ENCODE results near the gene ATP6V1F. TPM values are rescaled to one million over a fixed set of nuclear protein-coding genes. Genes with fewer than 3 reads are reported as not detected.

Gene ATP6V1F
- total RNA-seq, 4 donors from 2014 or later: 67.7 to 101 (median 84.5) TPM

DNA sequence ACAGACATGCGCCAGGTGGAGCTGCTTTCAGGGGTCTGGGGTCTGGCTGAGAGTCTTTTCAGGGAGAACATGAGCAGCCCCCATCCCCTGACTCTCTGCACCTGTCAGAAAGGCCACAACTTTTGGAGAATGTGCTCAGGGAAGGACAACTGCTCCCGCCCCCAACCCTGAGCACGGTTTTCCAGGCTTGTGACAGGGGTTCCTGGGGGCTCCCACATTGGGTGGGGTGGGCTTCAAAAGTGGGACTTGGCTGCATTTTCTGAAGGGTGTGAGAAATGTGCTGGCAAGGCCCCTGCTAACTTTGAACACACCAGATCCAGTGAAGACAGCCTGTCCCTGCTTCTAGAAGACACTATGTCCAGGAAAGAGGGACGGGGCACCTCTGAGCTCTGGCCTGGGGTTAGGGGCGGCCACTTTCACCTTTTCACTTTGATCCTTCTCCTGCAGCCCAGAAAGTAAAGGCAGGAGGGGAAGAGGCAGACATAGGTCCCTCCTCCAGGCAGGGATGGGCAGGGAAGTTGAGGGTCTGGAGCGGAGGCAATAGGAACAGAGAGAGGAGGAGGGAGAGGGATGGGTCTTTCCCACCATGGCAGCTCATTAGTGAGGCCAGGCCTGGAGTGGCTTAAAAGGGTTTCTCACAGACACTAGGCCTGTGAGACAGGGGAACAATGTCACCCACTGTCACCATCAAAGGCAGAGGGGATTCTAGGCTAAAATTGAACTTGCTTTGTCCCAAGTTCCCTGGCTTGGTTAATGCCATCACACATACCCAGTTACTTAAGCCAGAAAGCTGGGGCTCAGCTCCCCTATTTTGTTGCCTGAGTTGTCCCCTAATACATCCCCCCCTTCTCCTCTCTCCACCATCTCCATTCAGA lies 46.3 kb downstream of the ATP6V1F start:
- H3K27me3 ChIP-seq: peaks cover 67% of the 10 kb centered on the region
- H3K9me3 ChIP-seq: no peaks in the 10 kb centered on the region
- H3K4me3 ChIP-seq: no peak overlapping the region
- WGBS, 2 donors (ENCODE audit: low coverage in 1 of 2): 100% methylated on average over 1 of the region's 6 CpGs
- H3K27ac ChIP-seq: no peak overlapping the region
- peaks cover 0 to 17% (median 7%) of the 10 kb centered on the region in 3 donors for H3K4me1 ChIP-seq
- ATAC-seq: no peak
- no peaks in the 10 kb centered on the region for H3K36me3 ChIP-seq
- TF ChIP-seq POLR2A (IDR thresholded peaks at IDR 0.05) (no peak), POLR2AphosphoS5 (IDR thresholded peaks at IDR 0.05) (no peak), EP300 (IDR thresholded peaks at IDR 0.05) (no peak)
- TF ChIP-seq, protein P1, sequence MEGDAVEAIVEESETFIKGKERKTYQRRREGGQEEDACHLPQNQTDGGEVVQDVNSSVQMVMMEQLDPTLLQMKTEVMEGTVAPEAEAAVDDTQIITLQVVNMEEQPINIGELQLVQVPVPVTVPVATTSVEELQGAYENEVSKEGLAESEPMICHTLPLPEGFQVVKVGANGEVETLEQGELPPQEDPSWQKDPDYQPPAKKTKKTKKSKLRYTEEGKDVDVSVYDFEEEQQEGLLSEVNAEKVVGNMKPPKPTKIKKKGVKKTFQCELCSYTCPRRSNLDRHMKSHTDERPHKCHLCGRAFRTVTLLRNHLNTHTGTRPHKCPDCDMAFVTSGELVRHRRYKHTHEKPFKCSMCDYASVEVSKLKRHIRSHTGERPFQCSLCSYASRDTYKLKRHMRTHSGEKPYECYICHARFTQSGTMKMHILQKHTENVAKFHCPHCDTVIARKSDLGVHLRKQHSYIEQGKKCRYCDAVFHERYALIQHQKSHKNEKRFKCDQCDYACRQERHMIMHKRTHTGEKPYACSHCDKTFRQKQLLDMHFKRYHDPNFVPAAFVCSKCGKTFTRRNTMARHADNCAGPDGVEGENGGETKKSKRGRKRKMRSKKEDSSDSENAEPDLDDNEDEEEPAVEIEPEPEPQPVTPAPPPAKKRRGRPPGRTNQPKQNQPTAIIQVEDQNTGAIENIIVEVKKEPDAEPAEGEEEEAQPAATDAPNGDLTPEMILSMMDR (IDR thresholded peaks at IDR 0.05): no peak

DNA sequence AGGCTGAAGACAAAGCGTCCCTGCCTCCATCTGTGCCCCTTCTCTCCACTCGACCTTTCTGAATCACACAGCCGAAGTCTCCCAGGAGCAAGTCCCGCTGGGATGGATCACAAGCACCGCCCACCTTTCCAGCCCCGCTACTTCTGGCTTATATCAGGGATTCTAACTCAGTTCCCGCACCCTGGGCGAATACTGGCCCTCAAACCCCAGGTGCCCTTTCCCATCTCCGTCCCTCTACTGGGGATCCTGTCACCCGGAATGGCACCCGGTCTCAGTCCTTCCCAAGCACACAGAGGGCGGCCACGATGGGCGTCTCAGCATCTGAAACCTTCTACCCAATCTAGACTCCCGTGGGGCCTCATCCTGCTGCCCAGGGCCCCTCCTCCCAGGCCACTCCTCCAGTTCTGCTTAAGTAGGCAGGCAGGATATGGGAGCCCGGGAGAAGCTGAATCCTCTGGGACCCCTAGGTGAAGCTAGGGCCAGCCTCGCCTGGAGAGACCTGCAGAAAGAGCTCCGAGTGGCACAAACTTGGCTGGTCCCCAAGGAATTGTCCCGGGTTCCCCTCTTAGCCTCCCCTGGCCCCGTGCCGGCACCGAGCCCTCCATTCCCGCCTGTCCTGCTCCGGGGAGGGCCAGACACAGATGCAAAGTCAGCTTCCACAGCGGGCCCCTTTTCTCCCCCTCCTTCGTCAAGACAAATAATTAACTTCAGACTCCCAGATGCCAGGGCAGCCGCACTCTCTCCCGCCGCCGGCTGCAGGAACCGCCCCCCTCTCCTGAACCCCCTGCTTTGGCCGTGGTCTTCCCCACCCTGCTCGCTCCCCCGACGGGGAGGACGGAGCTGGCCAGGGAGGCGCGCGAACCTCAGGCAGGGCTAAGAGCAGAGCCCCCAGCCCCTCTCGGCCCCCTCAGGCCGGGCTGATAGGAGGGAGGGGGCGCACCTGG lies 47.2 kb downstream of the ATP6V1F start:
- Histone ChIP-seq H3K27me3 (peaks cover 72% of the 10 kb centered on the region), H3K27ac (no peak overlapping the region), H3K9me3 (no peaks in the 10 kb centered on the region), H3K36me3 (no peaks in the 10 kb centered on the region), H3K4me3 (peak overlapping the region in 1 of 2 donors; percentile 40), H3K4me1 (peaks cover 0 to 19% (median 9%) of the 10 kb centered on the region in 3 donors)
- WGBS, 2 donors (ENCODE audit: low coverage in 1 of 2): 7 to 10% methylated on average over 12 to 15 of the region's 42 CpGs
- ATAC-seq: peak; percentile 26
- TF ChIP-seq, protein P1 (IDR thresholded peaks at IDR 0.05): no peak
- no peak for TF ChIP-seq POLR2A (IDR thresholded peaks at IDR 0.05)
- no peak for TF ChIP-seq POLR2AphosphoS5 (IDR thresholded peaks at IDR 0.05)
- TF ChIP-seq EP300 (IDR thresholded peaks at IDR 0.05): no peak

DNA sequence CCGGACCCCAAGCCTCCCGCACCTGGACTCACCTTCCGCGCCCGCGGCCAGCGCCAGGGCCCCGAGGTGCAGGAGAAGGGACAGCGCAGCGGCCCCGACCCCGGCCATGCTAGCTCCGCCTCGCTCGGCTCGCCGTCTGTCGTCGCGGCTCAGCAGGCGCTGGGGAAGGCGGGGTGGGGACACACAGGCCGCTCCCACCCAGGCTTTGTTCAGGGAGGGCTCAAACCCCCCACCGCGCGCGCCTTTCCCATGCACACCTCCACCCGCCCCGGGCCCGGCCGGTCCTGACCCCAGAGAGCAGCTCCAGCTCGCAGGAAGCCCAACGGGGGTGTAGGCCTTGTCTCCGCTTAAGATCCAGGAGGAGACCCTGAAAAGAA lies 47.9 kb downstream of the ATP6V1F start, which contains the start of gene KCP:
TSS of gene KCP (minus strand) at position 141 of the 377 bp plus-strand sequence. CDS start at position 108, 33 bp downstream.
- no peaks in the 10 kb centered on the region for H3K36me3 ChIP-seq
- H3K27ac ChIP-seq: no peak within 1 kb of the TSS
- H3K4me3 ChIP-seq: peak within 1 kb of the TSS in 1 of 2 donors; percentile 40
- no peaks in the 10 kb centered on the region for H3K9me3 ChIP-seq
- peaks cover 79% of the 10 kb centered on the region for H3K27me3 ChIP-seq
- ATAC-seq: no peak
- 38 to 100% methylated on average over 1 to 2 of the region's 34 CpGs for WGBS, 2 donors (ENCODE audit: low coverage in 1 of 2)
- peaks cover 0 to 26% (median 12%) of the 10 kb centered on the region in 3 donors for H3K4me1 ChIP-seq
- TF ChIP-seq POLR2AphosphoS5 (IDR thresholded peaks at IDR 0.05): no peak
- TF ChIP-seq POLR2A (IDR thresholded peaks at IDR 0.05): no peak
- TF ChIP-seq, protein P1 (IDR thresholded peaks at IDR 0.05): no peak
- TF ChIP-seq EP300 (IDR thresholded peaks at IDR 0.05): no peak

DNA sequence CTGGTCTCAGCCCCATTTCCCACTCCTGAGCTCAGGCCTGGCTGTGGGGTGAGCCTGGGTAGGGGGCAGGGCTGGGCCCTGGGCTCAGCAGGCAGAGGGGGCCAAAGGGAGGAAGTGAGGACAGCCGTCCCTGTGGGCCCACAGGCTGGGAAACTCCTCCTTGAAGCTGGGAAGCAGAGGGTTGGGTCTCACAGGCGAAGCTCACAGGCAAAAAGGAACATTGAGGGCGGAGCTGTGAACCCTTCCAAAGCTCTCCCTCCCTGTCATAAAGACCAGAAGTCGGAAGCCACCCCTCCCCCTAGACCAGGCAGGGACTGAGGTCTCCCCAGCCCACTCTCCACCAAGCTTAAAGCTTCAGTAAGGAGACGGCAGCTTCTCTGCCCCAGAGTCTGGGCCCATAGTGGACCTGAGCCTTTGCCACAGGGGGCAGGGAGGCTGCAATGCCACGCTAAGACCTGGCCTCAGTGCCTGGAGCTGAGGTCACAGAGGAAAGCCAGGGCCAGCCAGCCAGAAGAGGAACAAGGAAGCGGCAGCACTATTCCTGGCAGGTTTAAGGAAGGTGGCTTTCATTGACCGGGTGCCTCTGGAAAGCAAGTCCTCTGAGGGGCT lies 48.9 kb downstream of the ATP6V1F start:
- Histone ChIP-seq H3K9me3 (no peaks in the 10 kb centered on the region), H3K27ac (no peak overlapping the region), H3K36me3 (no peaks in the 10 kb centered on the region), H3K4me1 (peaks cover 0 to 33% (median 12%) of the 10 kb centered on the region in 3 donors), H3K4me3 (no peak overlapping the region), H3K27me3 (peaks cover 82% of the 10 kb centered on the region)
- TF ChIP-seq POLR2AphosphoS5 (IDR thresholded peaks at IDR 0.05) (no peak), POLR2A (IDR thresholded peaks at IDR 0.05) (no peak), EP300 (IDR thresholded peaks at IDR 0.05) (no peak)
- TF ChIP-seq, protein P1 (IDR thresholded peaks at IDR 0.05): no peak
- ATAC-seq: peak; percentile 38
- 58% methylated on average over 2 of the region's 8 CpGs; no CpG with 5 or more reads in 1 of the 2 donors for WGBS, 2 donors (ENCODE audit: low coverage in 1 of 2)

Data from gastroesophageal sphincter (tissue), 4 donors.